Left kidney (tissue), 2 donors: ENCODE measurements around the gene ABCB10. TPM values are rescaled to one million over a fixed set of nuclear protein-coding genes. Genes with fewer than 3 reads are reported as not detected.
"Not testable (repeated sequence)": the region's sequence is repeated elsewhere in the genome, so short reads cannot be mapped to it uniquely, and the experiment has no call there.

Experiments used
- DNase-seq: peaks from one replicate; pipeline ENCODE4 v3.0.0-alpha.2; 2013
- polyA plus RNA-seq: library from polyadenylated mRNA; unstranded; fragments of 120-200 nt; gene quantifications from one replicate; pipeline ENCODE4 v1.2.1, GENCODE V29; 2013; ENCODE audit not compliant: insufficient read length

Gene ABCB10
- polyA plus RNA-seq, 1 donor: 21.9 TPM

DNA sequence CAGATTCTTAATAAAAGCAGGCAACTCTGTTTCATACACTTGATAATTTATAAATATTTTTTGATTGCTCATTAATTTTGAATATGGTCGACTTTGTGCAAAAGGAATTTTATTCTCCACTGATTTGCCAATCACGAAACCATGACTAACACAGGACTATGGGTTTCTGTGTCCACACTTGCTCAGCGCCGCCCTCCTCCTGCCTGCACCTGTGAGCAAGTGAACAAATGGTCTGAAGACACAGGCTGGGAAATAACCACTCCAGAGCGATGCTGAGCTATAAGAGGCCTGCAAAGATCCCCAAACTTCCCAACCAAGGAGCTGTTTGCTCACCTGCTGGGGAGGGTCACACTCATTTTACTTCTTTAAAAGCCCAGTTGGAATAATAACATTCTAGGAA, 19.6 kb downstream of the ABCB10 start:
- no peak for DNase-seq

DNA sequence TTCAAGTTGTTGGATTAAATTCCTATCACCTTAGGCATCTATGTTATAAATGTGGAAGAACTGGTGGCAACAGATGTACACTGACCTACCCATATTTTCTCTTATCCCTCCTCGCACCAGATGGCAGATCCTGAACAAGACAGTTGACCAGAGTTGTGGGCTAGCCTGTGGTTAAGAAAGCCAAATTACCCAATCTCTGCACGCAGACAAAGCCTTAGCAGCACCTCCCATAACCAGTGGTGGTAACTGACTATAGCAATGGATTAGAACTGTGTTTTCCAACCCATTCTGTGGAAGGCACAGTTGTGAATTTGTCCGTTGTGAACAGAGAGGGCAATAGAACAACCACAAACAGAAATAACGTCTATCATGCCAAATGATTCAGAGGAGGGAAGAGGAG, 20.6 kb downstream of the ABCB10 start:
- no peak for DNase-seq

DNA sequence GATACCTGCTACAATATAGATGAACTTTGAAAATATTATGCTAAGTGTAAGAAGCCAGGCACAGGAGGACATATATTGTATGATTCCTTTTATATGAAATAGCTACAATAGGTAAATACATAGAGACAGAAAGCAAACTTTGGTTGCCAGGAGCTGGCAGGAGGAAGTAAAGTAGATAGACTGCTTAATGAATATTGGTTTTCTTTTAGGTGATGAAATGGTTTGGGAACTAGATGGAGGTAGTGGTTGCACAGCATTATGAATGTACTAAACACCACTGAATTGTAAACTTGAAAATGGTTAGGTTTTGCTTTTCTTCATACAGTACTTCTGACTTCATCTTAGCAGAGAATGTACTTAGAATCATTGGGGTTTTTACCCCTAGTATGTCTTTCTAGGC, 21.5 kb downstream of the ABCB10 start:
- DNase-seq: no peak

DNA sequence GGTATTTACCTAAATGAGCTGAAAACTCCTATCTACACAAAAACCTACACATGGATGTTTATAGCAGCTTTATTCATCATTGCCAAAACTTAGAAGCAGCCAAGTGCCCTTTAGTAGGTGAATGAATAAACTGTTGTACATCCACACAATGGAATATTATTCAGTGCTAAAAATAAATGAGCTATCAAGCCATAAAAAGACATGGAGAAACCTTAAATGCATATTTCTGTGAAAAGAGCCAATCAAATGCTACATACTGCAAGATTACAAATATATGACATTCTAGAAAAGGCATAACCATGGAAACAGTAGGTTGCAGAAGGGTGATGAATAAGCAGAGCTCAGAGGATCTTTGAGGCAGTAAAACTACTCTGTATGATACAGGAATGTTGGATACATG, 23.3 kb downstream of the ABCB10 start:
- DNase-seq: no peak

DNA sequence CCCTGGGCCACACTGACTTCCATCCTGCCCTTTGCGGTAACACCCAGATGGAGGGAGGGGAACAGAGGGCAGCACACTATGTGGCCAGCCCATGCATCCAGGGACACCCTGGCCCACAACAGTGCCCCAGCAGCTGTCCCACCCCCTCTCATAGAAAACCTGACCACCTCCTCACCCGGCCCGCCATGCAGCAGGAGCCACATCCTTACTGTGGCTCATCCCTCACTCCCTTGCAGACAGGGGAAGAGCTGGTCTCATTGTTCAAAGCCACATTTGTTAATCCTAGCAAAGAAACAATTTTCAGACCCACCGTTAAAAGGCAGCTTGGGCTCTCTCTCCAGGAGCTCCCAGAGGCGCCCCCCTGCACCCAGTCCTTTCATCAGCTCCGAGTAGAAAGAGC, 27.2 kb downstream of the ABCB10 start:
- no peak for DNase-seq

DNA sequence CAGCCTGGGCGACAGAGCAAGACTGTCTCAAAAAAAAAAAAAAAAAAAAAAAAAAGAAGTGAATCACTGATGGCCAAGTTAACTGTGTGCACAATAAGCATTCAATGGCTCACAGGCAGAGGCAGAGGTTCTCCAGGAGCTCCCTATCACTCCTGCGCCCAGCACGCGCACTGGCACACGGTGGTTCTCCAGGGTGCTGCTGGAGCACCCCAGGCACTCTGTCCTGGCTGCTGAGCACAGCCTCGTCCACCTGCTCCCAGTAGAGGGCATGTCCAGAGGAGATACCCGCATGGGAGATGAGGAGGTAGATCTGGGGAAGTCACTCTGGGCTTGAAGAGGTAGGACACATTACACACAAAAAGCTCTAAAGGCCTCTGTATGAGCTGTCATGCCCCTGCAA, 28.9 kb downstream of the ABCB10 start:
- no peak for DNase-seq

DNA sequence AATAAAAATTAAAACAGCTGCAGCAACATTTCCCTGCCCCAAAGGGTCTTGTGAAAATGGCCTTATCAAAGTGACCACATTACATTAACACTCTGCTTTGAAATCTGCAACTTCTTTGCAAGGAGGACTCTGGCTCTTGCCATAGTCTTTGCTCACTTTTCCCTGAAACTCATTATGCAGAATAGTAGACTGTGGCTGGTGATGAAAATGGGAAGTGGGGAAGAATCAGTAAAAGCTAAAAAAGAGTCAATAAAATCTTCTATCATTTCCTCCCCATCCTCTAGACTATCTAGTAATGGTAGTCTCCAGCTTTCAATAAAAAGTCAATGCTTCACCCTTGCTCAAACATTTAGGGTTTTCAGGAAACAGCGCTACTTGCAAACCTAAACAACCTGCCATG, 31.8 kb downstream of the ABCB10 start:
- DNase-seq: no peak

DNA sequence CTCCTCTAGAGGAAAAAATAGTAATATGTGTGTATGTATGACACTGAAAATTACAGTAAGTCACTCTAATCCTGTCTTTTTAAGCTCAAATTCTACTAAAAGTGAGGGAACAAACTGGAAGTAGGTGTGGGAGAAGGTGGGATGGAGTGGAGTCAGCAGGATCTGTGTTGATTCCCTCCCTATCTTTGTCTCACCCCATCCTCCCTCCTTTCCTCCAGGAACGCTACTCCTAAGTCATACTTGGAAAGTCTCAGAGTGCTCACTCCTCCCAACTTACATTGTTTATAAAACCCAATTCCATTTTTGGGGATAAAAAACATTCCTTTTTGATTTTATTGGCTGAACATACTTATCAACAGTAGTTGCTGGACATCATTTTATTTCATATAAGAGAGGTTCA, 35.5 kb downstream of the ABCB10 start:
- no peak for DNase-seq

DNA sequence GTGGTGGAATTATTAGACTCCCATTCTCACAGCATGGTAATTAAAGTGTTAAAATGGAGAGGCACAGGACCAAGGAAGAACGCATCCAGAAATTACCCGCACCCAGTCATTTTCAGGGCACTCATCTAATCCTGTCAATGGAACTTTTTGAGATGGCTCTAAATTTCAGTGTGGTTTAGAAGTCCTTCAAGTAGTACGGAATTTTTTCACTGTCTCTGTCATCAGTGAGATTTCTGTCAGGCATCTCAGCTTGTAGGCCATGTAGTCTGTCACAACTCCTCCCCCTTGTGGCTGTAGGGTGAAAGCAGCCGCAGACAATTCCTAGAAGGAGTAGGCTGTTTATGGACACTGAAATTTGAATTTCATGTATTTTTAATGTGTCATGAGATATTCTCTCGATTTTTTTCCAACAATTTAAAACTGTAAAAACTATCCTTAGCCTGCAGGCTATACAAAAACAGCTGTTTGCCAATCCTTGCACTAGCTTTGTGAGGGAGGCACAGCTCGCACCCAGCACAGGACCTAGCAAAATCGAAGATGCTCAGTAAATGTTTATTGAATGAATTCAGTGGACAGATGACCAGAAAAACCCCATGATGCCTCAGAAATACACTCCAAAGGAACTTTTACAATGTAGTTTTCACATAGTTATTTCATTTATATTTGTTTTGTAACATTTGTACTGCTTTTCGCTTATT, 43.8 kb downstream of the ABCB10 start:
- DNase-seq: peak; percentile 49

DNA sequence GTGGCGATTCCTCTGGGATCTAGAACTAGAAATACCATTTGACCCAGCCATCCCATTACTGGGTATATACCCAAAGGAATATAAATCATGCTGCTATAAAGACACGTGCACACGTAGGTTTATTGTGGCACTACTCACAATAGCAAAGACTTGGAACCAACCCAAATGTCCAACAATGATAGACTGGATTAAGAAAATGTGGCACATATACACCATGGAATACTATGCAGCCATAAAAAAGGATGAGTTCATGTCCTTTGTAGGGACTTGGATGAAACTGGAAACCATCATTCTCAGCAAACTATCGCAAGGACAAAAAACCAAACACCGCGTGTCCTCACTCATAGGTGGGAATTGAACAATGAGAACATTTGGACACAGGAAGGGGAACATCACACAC, 46.9 kb downstream of the ABCB10 start:
- DNase-seq: not testable (repeated sequence)

DNA sequence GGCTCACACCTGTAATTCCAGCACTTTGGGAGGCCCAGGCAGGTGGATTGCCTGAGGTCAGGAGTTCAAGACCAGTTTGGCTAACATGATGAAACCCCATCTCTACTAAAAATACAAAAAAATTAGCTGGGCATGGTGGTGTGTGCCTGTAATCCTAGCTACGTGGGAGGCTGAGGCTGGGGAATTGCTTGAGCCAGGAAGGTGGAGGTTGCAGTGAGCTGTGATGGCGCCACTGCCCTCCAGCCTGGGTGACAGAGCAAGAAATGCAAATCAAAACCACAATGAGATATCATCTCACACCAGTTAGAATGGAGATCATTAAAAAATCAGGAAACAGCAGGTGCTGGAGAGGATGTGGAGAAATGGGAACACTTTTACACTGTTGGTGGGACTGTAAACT, 47.3 kb downstream of the ABCB10 start:
- not testable (repeated sequence) for DNase-seq

DNA sequence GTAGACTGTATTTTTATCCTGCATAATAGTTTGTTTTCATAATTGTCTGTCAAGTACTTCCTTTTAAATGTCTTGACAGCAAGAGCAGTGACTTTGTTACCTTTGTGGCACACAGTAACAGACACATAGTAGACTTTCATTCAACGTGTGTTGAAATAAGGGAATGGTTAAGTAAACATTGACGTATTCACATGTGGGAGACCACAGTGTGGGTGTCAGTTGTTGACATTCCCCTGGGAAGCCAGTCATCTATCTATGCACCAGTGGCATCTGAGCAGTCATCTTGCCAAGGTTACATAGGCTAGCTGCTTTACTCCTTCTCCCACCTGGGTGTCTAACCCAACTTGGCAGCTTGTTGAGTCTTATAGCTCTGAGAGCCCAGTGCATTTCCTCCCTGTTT, 48.9 kb downstream of the ABCB10 start:
- no peak for DNase-seq

DNA sequence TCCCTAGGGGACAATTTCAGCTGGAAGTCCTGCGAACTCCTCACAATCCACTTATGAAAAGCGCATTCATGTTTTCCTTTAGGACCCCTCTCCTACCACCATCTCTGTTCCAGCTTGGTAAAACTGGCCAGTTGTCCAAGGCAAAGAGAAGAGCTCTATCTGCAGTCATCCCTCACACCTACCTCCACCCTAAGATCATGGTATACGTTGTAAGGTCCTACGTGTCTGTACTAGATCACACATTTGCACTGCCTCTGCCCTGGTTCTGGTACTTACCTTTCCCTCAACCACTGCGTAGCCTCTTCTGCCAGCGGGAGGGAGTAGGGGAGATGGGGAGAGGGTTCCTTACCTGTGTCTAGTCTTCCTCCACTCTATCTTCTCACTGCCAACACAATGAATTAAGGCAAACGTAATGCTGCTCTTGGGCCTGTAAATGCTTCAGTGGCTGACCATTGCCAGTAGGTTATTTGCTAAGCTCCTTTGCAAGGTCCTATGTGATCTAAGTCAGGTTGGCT, 49.6 kb downstream of the ABCB10 start:
- DNase-seq: no peak

DNA sequence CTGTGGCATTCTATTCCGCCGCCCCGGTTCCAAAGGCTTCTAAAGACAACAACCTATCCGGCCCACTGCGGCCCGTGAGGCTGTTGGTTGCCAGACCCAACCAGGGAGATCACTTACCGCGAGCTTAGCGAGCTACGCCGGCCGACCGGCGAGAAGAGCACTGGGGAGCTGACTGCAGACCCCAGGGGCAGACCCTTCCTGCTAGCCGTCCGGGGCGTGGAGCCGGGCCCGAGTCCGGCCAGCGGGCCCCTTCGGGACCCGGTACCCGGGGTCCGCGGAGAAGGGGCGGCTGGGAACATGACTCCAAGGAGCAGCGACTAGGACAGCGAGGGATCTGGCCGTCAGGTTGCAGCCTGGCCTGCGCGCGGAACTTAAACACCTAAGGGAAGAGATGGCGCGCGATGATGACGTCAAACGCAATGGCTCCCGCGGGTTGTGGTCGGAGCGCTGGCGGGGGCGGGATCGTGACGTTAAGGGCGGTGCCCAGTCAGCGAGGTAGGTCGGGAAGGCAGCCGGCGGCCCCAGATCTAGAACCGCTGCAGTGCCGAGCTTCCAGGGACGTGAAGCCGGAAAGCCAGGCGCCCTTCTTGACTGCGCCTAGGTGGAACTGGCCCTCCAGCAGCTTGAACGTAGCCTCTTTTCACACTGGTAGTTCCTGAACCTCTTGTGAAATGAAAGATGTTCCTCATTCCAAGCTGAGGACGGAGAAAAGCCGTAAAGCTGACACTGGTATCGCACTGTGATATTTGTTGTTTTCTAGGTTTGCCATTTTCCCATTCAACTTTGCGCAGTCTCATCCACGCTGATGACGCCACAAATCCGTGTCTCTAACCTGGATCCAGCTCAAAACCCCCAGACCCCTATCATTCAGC, 50.3 kb downstream of the ABCB10 start, which contains the start of gene NUP133:
TSS of gene NUP133 (minus strand) at position 391 of the 872 bp plus-strand sequence. CDS start at position 299, 92 bp downstream.
- DNase-seq: peak; percentile 99

DNA sequence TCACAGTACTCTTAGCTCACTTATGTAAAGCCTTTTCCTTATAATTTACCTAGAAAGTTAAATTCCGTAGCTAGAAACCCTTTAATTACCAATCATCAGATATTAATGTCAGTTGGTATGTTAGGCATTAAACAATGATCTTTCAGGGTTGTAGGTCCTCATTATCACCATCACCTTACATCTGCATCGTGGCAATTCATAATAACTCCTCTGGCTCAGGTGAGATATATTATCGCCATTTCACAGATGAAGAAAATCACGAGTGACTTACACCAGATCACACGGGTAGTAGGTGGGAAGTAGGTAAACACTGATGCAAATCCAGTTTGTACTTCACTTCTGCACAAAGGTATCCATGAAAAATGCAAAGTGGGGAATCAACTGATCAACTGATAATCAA, 51.0 kb downstream of the ABCB10 start:
- DNase-seq: no peak

DNA sequence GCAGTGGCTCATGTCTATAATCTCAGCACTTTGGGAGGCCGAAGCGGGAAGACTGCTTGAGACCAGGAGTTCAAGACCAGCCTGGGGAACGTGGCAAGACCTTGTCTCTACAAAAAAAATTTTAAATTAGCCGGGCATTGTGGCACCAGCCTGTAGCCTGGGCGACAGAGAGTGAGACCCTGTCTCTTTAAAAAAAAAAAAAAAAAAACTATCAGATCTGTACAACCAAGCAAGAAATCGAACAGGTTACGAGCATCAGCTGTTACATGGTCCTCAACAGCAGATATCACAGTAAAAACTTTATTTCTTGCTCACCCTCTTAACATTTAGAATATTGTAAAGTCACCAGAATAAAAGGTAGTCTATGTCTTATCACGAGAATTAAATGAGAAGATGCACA, 51.9 kb downstream of the ABCB10 start:
- DNase-seq: no peak

DNA sequence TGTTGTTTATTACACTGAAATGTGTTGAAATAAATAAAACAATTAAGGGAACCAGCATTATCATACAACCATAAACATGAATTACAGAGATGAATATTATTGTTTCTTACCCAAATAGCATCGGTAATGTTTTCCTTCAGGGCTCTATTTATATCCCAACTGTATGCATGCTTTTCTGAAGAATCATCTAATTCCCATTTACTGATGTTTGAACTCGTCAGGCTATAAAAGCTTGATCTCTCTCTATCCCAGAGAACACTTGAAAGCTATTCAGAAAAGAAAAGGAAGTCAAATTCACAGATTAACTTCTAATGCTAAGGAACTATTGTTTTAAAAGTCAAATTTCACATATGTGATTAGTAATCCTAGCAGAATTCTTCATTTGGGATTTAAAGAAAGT, 62.7 kb downstream of the ABCB10 start:
- DNase-seq: no peak

DNA sequence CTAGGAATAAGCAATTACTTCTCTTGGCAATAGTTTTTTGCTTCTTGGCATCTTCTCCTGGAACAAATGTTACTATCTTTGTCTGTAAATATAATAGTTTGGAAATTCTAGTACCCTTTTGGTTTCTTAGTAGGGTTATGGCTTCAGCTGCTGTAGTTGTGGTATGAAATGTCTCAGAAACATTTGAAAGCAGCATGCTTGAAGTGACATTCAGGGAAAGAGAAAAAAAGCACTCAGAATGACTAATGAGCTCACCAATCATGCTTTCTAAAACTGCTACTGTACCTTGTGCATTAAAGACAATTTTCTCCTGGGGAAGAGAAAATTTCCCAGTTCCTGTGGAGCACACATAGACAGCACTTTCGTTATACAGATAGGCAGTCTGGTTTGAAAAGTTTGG, 71.3 kb downstream of the ABCB10 start:
- DNase-seq: no peak

DNA sequence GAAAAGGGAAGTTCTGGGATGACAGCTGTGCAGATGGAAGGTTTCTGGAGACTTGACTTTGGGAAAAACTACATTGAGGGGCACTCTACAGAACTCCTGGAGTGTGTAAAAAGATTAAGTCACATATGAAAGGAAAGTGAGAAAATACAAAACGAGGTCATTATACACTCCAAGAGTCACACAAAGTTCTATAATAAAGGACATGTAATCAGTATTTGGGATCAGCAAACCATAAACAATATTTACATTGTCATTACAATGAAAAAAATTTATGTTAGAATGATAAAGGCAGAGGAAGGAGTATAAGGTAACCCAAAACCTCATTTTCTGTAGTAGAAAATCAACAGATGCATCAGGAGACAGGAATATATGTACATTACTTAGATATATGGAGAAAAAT, 73.2 kb downstream of the ABCB10 start:
- DNase-seq: no peak

DNA sequence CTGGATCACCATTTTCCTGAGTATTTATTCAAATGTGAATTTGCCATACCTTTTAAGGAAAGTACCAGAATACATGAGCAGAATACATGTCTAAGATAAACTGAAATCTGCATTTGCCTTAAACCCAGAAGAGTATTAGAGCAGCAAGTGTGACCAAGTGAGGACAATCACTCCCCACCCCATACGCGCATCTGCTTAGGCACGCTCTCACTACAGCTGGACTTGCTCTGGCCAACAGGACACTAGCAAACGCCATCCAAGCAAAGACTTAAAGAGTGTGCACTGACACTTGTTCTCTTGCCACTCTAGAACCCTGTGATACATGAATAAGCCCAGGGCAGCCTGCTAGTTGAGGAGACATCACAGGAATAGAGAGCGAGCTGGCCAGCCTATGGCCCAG, 76.0 kb downstream of the ABCB10 start:
- DNase-seq: no peak

DNA sequence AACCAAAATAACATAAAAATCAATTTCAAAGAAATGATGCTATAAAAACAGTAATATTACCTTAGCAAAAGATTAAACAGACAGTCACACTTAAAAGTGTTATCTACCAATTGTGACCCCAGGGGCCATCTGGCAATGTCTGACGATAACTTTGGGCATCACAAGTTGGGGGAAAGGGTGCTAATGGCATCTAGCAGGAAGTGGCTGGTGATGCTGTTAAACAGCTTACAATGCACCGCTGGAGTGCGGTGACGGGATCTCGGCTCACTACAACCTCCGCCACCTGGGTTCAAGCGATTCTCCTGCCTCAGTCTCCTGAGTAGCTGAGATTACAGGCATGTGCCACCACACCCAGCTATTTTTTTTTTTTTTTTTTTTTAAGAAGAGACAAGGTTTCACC, 78.0 kb downstream of the ABCB10 start:
- DNase-seq: no peak

DNA sequence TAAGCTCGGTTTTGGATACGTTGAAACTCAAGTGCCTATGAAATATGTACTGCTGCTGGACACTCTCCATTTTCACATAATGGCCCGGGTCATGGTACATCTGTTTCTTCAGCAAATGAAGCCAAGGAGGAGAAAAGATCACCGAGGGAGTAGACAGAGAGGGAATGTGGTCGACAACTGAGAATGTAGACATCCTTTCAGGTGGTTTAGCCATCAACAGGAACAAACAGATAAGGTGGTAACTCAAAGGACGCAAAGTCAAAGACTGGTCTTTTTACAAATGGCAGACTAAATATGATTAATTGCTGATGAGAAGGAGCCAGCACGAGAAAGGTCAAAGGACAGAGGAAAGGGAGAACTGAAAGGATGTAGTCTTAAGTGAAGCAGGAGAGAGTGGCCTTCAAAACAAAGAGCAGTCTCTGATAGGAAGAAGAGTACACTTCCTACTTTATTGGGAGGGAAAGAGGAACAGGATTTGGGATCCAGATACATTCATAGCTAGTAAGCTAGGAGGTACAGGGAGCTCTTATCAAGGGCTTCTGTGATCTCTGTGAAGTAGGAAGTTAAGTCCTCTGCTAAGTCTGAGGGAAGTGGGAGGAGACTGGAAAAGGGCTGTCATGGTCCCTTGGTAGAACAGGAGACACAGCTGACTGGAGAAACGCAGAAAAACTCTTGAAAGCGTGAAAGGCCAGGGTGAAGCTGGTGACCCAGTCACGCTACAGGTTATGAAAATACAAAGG, 78.7 kb downstream of the ABCB10 start:
- no peak for DNase-seq

DNA sequence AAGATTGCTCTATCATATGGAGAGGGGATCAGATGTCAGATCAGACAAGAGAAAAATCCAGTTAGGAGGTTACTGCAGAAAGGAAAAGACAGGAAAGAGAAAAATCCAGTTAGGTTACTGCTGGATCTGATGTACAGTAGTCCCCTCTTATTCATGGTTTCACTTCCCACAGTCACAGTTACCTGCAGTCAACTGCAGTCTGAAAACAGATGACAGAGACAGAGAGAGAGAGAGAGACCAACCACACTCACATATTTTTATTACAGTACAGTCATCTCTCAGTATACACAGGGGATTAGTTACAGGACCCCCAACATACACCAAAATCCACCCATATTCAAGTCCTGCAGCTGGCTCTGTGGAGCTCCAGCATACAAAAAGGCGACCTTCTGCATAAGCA, 79.7 kb downstream of the ABCB10 start:
- no peak for DNase-seq
